ENCODE data around the gene TNFRSF4.

Gene TNFRSF4

GRCh38 chr1:1216770-1217620, 3.0 kb upstream of the TNFRSF4 start:
- Mint-ChIP-seq H3K9me3 (no peaks in the 10 kb centered on the region), H3K27me3 (no peaks in the 10 kb centered on the region), H3K4me3 (peak overlapping the region; percentile 43), H3K4me1 (peaks cover 24% of the 10 kb centered on the region), H3K27ac (ENCODE audit: low read depth) (peak overlapping the region; percentile 90), H3K36me3 (ENCODE audit: insufficient read depth) (peaks cover 26% of the 10 kb centered on the region)
- ATAC-seq (replicated peaks; ENCODE audit: extremely low read depth, poor library complexity, severe bottlenecking) (no peak), DNase-seq (ENCODE audit: low spot score in 2 of 2) (no peak)

- DNase-seq (ENCODE audit: low spot score in 2 of 2) (no peak), ATAC-seq (replicated peaks; ENCODE audit: extremely low read depth, poor library complexity, severe bottlenecking) (no peak)
- peak overlapping the region; percentile 90 for H3K27ac Mint-ChIP-seq (ENCODE audit: low read depth)
- H3K36me3 Mint-ChIP-seq (ENCODE audit: insufficient read depth), result peaks cover 26% of the 10 kb centered on the region
- H3K4me3 Mint-ChIP-seq, result peak overlapping the region; percentile 43
- peaks cover 24% of the 10 kb centered on the region for H3K4me1 Mint-ChIP-seq
- H3K9me3 Mint-ChIP-seq, result no peaks in the 10 kb centered on the region
- H3K27me3 Mint-ChIP-seq, result no peaks in the 10 kb centered on the region
These were observed 2.1 kb upstream of the TNFRSF4 start for GRCh38 chr1:1215881-1216605.

GRCh38 chr1:1215080-1215676, 1.2 kb upstream of the TNFRSF4 start:
- no peaks in the 10 kb centered on the region for H3K27me3 Mint-ChIP-seq
- H3K9me3 Mint-ChIP-seq, result no peaks in the 10 kb centered on the region
- H3K4me1 Mint-ChIP-seq, result peaks cover 24% of the 10 kb centered on the region
- H3K4me3 Mint-ChIP-seq, result no peak overlapping the region
- H3K36me3 Mint-ChIP-seq (ENCODE audit: insufficient read depth), result peaks cover 24% of the 10 kb centered on the region
- DNase-seq (ENCODE audit: low spot score in 2 of 2) (no peak), ATAC-seq (replicated peaks; ENCODE audit: extremely low read depth, poor library complexity, severe bottlenecking) (no peak)
- H3K27ac Mint-ChIP-seq (ENCODE audit: low read depth), result peak overlapping the region; percentile 62

GRCh38 chr1:1212780-1213344, 1.1 kb downstream of the TNFRSF4 start:
- DNase-seq (ENCODE audit: low spot score in 2 of 2) (peak in 1 of 2 donors; percentile 53), ATAC-seq (replicated peaks; ENCODE audit: extremely low read depth, poor library complexity, severe bottlenecking) (peak; percentile 54)
- H3K36me3 Mint-ChIP-seq (ENCODE audit: insufficient read depth), result peaks cover 14% of the 10 kb centered on the region
- peak overlapping the region; percentile 68 for H3K27ac Mint-ChIP-seq (ENCODE audit: low read depth)
- H3K27me3 Mint-ChIP-seq, result no peaks in the 10 kb centered on the region
- H3K9me3 Mint-ChIP-seq, result no peaks in the 10 kb centered on the region
- peak overlapping the region; percentile 50 for H3K4me3 Mint-ChIP-seq
- H3K4me1 Mint-ChIP-seq, result peaks cover 32% of the 10 kb centered on the region

GRCh38 chr1:1211541-1212441, 2.2 kb downstream of the TNFRSF4 start:
- peaks cover 10% of the 10 kb centered on the region for H3K36me3 Mint-ChIP-seq (ENCODE audit: insufficient read depth)
- H3K9me3 Mint-ChIP-seq, result no peaks in the 10 kb centered on the region
- H3K27ac Mint-ChIP-seq (ENCODE audit: low read depth), result peak overlapping the region; percentile 75
- H3K27me3 Mint-ChIP-seq, result no peaks in the 10 kb centered on the region
- H3K4me3 Mint-ChIP-seq, result peak overlapping the region; percentile 50
- DNase-seq (ENCODE audit: low spot score in 2 of 2) (no peak), ATAC-seq (replicated peaks; ENCODE audit: extremely low read depth, poor library complexity, severe bottlenecking) (no peak)
- peaks cover 34% of the 10 kb centered on the region for H3K4me1 Mint-ChIP-seq

- no peaks in the 10 kb centered on the region for H3K27me3 Mint-ChIP-seq
- H3K4me3 Mint-ChIP-seq, result peak overlapping the region; percentile 47
- no peak for DNase-seq (ENCODE audit: low spot score in 2 of 2)
- peaks cover 33% of the 10 kb centered on the region for H3K4me1 Mint-ChIP-seq
- peaks cover 7% of the 10 kb centered on the region for H3K36me3 Mint-ChIP-seq (ENCODE audit: insufficient read depth)
- no peak for ATAC-seq (replicated peaks; ENCODE audit: extremely low read depth, poor library complexity, severe bottlenecking)
- H3K27ac Mint-ChIP-seq (ENCODE audit: low read depth), result peak overlapping the region; percentile 75
- no peaks in the 10 kb centered on the region for H3K9me3 Mint-ChIP-seq
These were observed 3.0 kb downstream of the TNFRSF4 start for GRCh38 chr1:1210726-1211540.

DNA sequence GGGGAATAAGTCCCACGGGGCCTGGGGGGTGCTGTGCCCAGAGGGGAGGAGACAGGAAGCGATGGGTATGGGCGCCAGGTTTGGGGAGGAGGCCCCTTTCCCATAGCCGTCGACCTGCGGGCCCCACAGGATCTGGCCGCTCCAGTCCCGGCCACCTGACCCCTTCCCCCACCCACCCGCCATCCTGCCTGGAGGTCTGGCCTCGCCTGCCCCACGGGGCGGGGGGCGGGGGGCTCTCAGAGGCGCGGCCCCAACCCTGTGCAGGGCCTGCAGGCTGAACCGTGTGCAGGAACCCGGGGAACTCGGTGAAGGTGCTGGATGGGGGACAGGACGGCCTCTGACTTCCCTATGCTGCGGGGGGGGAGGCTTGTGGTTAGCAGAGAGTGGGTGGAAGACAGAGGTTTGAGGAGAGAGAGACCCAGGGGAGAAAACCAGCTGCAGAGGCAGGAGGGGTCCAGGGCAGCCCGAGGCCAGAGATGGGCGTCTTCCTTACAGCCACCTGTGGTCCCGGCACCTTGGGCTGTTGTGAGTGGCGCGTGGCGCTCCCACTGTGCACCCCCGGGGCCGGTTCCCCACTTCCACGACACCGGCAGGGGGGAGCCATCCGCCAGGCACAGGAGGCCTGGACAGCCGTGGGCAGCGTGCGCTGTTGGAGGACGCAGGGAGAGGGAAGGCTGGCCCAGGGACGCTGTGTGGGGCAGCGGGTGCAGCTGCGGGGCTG, 5.1 kb downstream of the TNFRSF4 start:
- Mint-ChIP-seq H3K4me1 (peaks cover 20% of the 10 kb centered on the region), H3K27me3 (no peaks in the 10 kb centered on the region)
- ATAC-seq (replicated peaks; ENCODE audit: extremely low read depth, poor library complexity, severe bottlenecking), result no peak

GRCh38 chr1:1207571-1207892, 6.4 kb downstream of the TNFRSF4 start:
- ATAC-seq (replicated peaks; ENCODE audit: extremely low read depth, poor library complexity, severe bottlenecking), result no peak
- Mint-ChIP-seq H3K4me3 (peak overlapping the region; percentile 76), H3K9me3 (no peaks in the 10 kb centered on the region), H3K36me3 (ENCODE audit: insufficient read depth) (peaks cover 4% of the 10 kb centered on the region), H3K27me3 (no peaks in the 10 kb centered on the region), H3K4me1 (peaks cover 20% of the 10 kb centered on the region), H3K27ac (ENCODE audit: low read depth) (peak overlapping the region; percentile 78)
- DNase-seq (ENCODE audit: low spot score in 2 of 2), result no peak

More for the DNA sequence above, 5.1 kb downstream of the TNFRSF4 start:
- Mint-ChIP-seq H3K36me3 (ENCODE audit: insufficient read depth) (peaks cover 4% of the 10 kb centered on the region), H3K4me3 (peak overlapping the region; percentile 76), H3K27ac (ENCODE audit: low read depth) (peak overlapping the region; percentile 78), H3K9me3 (no peaks in the 10 kb centered on the region)
- DNase-seq (ENCODE audit: low spot score in 2 of 2), result no peak

DNA sequence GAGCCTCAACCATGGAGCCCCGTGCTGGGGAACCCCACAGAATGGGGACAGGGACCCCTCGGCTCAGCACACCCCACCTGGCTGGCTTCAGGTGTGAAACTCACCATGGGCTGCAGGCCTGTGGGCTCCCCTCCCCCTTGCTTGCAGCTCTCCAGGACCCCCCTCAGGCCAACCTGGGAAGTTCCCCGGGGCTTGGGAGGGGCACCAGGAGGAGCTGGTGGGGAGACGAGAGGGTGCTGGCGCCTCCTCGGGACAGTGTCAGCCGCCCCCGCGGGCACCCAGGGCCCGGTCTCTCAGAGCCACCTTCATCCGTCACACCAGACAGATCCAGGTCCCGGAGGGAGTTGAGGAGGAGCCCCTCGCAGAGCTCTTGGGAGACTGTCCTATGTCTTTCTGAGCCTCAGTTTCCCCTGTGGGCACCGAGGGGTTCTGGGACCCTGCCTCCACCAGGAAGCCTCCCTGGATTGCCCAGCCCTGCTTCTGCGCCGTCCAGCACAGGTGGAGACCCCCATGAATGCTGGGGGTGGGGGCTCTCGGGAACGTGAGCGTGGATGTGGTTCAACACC, 6.9 kb downstream of the TNFRSF4 start:
- Mint-ChIP-seq H3K36me3 (ENCODE audit: insufficient read depth) (peaks cover 4% of the 10 kb centered on the region), H3K4me1 (peaks cover 20% of the 10 kb centered on the region), H3K27ac (ENCODE audit: low read depth) (no peak overlapping the region), H3K27me3 (no peaks in the 10 kb centered on the region), H3K9me3 (no peaks in the 10 kb centered on the region), H3K4me3 (peak overlapping the region; percentile 58)
- ATAC-seq (replicated peaks; ENCODE audit: extremely low read depth, poor library complexity, severe bottlenecking), result no peak
- no peak for DNase-seq (ENCODE audit: low spot score in 2 of 2)

- DNase-seq (ENCODE audit: low spot score in 2 of 2) (no peak), ATAC-seq (replicated peaks; ENCODE audit: extremely low read depth, poor library complexity, severe bottlenecking) (no peak)
- Mint-ChIP-seq H3K4me1 (peaks cover 20% of the 10 kb centered on the region), H3K4me3 (peak within 1 kb of the TSS; percentile 58), H3K27ac (ENCODE audit: low read depth) (no peak within 1 kb of the TSS), H3K36me3 (ENCODE audit: insufficient read depth) (peaks cover 4% of the 10 kb centered on the region), H3K9me3 (no peaks in the 10 kb centered on the region), H3K27me3 (no peaks in the 10 kb centered on the region)
These were observed 7.5 kb downstream of the TNFRSF4 start, which contains the start of gene TNFRSF18 for GRCh38 chr1:1206376-1206965. TSS of gene TNFRSF18 (minus strand) at chr1:1206592. CDS start at chr1:1206571, 21 bp downstream.

All from central memory CD8-positive, alpha-beta T cell (primary cell).